Smooth muscle cell (in vitro differentiated cells): ENCODE results near the gene ANXA6. TPM values are rescaled to one million over a fixed set of nuclear protein-coding genes. Genes with fewer than 3 reads are reported as not detected.

Source experiments
- DNase-seq: peaks from one replicate; lab custom pipeline; 2025; ENCODE audit not compliant: unreplicated experiment; lab: John Stamatoyannopoulos, UW
- H2AFZ ChIP-seq: fragments of 200-600 bp; sonication (generic); 2 replicates; pipeline ENCODE4 v1.6.0; 2016; ENCODE audit warnings: antibody characterized with exemption, low read depth, mild to moderate bottlenecking
- H3F3A ChIP-seq: fragments of 200-600 bp; sonication (generic); 2 replicates; pipeline ENCODE4 v1.6.0; 2017; ENCODE audit warnings: antibody characterized with exemption, low read depth
- H3K27ac ChIP-seq: fragments of 200-600 bp; sonication (generic); 2 replicates; pipeline ENCODE4 v1.5.1; 2016; ENCODE audit warnings: low read depth, mild to moderate bottlenecking
- H3K27me3 ChIP-seq: fragments of 200-600 bp; sonication (generic); 2 replicates; pipeline ENCODE4 v1.6.1; 2016; ENCODE audit warnings: low read depth, mild to moderate bottlenecking
- H3K36me3 ChIP-seq: fragments of 200-600 bp; sonication (generic); 2 replicates; pipeline ENCODE4 v1.5.1; 2016; ENCODE audit warnings: low read depth
- H3K4me1 ChIP-seq: fragments of 200-600 bp; sonication (generic); 2 replicates; pipeline ENCODE4 v1.5.1; 2016; ENCODE audit warnings: low read depth
- H3K4me2 ChIP-seq: fragments of 200-600 bp; sonication (generic); 2 replicates; pipeline ENCODE4 v1.6.0; 2016; ENCODE audit warnings: mild to moderate bottlenecking
- H3K4me3 ChIP-seq: fragments of 200-600 bp; sonication (generic); 2 replicates; pipeline ENCODE4 v1.5.1; 2016; ENCODE audit warnings: mild to moderate bottlenecking
- H3K79me2 ChIP-seq: fragments of 200-600 bp; sonication (generic); 2 replicates; pipeline ENCODE4 v1.6.0; 2016; ENCODE audit warnings: low read depth, mild to moderate bottlenecking
- H3K9ac ChIP-seq: fragments of 200-600 bp; sonication (generic); 2 replicates; pipeline ENCODE4 v1.6.0; 2016; ENCODE audit warnings: low read depth
- H3K9me3 ChIP-seq: fragments of 200-600 bp; sonication (generic); replicated peaks from 2 replicates; pipeline ENCODE4 v1.5.1; 2016; ENCODE audit warnings: low read depth
- H4K20me1 ChIP-seq: fragments of 200-600 bp; sonication (generic); 2 replicates; pipeline ENCODE4 v1.6.0; 2016; ENCODE audit warnings: low read depth
- CTCF ChIP-seq: fragments of 200-600 bp; sonication (generic); IDR thresholded peaks from 2 replicates; pipeline ENCODE4 v1.5.1; 2017; ENCODE audit warnings: borderline replicate concordance, mild to moderate bottlenecking, antibody characterized with exemption; ENCODE audit not compliant: insufficient read depth, poor library complexity, severe bottlenecking
- WGBS: methylation state at CpG from one replicate; pipeline ENCODE4 v1.1.7; 2016; ENCODE audit warnings: low lambda C conversion rate; 5-methylcytosine and 5-hydroxymethylcytosine counted together
- polyA plus RNA-seq: library from polyadenylated mRNA; unstranded; fragments of >200 nt; fragmentation: Nextera tagmentation; extraction: Ambion mirVana; gene quantifications from 2 replicates; pipeline ENCODE4 v1.2.1, GENCODE V29; 2016
- total RNA-seq: library from RNA; depleted of rRNA; stranded (reverse); fragments of >200 nt; gene quantifications from 2 replicates; pipeline ENCODE4 v1.2.3, GENCODE V29; 2014

Gene ANXA6
- total and polyA plus RNA-seq, 2 experiments from 2014 or later = 264 to 279 TPM

- Histone ChIP-seq H3K27me3 (no peaks in the 10 kb centered on the region), H3K4me2 (no peak overlapping the region), H3K79me2 (peaks cover 6% of the 10 kb centered on the region), H3K4me3 (no peak overlapping the region), H3K9me3 (no peaks in the 10 kb centered on the region), H3K36me3 (peaks cover 4% of the 10 kb centered on the region), H2AFZ (no peak overlapping the region), H4K20me1 (peaks cover 51% of the 10 kb centered on the region), H3K27ac (no peak overlapping the region), H3K9ac (no peak overlapping the region), H3F3A (no peaks in the 10 kb centered on the region), H3K4me1 (no peaks in the 10 kb centered on the region)
- DNase-seq = no peak
- no peak for TF ChIP-seq CTCF
- 93% methylated on average over 11 of the region's 11 CpGs for WGBS
These were observed 47.4 kb downstream of the ANXA6 start for GRCh38 chr5:151110122-151110681.

GRCh38 chr5:151108566-151108965 is 49.0 kb downstream of the ANXA6 start:
- no peak overlapping the region for H3K27ac ChIP-seq

GRCh38 chr5:151107738-151108520 is 49.6 kb downstream of the ANXA6 start:
- H3K79me2 ChIP-seq = peaks cover 6% of the 10 kb centered on the region
- peaks cover 4% of the 10 kb centered on the region for H3K36me3 ChIP-seq
- no peak overlapping the region for H3K27ac ChIP-seq
- H3K9me3 ChIP-seq = no peaks in the 10 kb centered on the region
- DNase-seq = no peak
- no peak overlapping the region for H2AFZ ChIP-seq
- 92% methylated on average over 11 of the region's 11 CpGs for WGBS
- no peaks in the 10 kb centered on the region for H3K4me1 ChIP-seq
- H3K27me3 ChIP-seq = no peaks in the 10 kb centered on the region
- H3K4me2 ChIP-seq = no peak overlapping the region
- no peak overlapping the region for H3K4me3 ChIP-seq
- H4K20me1 ChIP-seq = peaks cover 34% of the 10 kb centered on the region
- no peak overlapping the region for H3K9ac ChIP-seq
- TF ChIP-seq CTCF = no peak
- H3F3A ChIP-seq = no peaks in the 10 kb centered on the region

More at GRCh38 chr5:151108566-151108965, 49.0 kb downstream of the ANXA6 start:
- no peak for DNase-seq
- TF ChIP-seq CTCF = no peak
- peaks cover 4% of the 10 kb centered on the region for H3K36me3 ChIP-seq
- H3K4me3 ChIP-seq = no peak overlapping the region
- peaks cover 6% of the 10 kb centered on the region for H3K79me2 ChIP-seq
- no peaks in the 10 kb centered on the region for H3K27me3 ChIP-seq
- H2AFZ ChIP-seq = no peak overlapping the region
- 99% methylated on average over 7 of the region's 8 CpGs for WGBS
- H3K4me2 ChIP-seq = no peak overlapping the region
- peaks cover 38% of the 10 kb centered on the region for H4K20me1 ChIP-seq
- H3F3A ChIP-seq = no peaks in the 10 kb centered on the region
- H3K9ac ChIP-seq = no peak overlapping the region
- no peaks in the 10 kb centered on the region for H3K4me1 ChIP-seq
- H3K9me3 ChIP-seq = no peaks in the 10 kb centered on the region
